Dermis microvascular lymphatic vessel endothelial cell (primary cell): ENCODE results near the gene HRH3. TPM values are rescaled to one million over a fixed set of nuclear protein-coding genes. Genes with fewer than 3 reads are reported as not detected.

ENCODE experiments used
- DNase-seq, 2 donors: peaks; one replicate each; pipeline versions ENCODE4 v3.0.0 to v3.0.0-alpha.2; 2010; ENCODE audit warnings: low read depth in 2 of 2
- total RNA-seq: library from RNA; depleted of rRNA; stranded (reverse); fragments of >200 nt; gene quantifications from 2 replicates; pipeline ENCODE4 v1.2.1, GENCODE V29; 2014

HRH3 gene
- total RNA-seq, 1 donor from 2014 or later = not detected

- DNase-seq = no peak
These were observed 38.3 kb downstream of the HRH3 start for GRCh38 chr20:62181808-62182207.

GRCh38 chr20:62179162-62179504 lies 40.9 kb downstream of the HRH3 start:
- no peak for DNase-seq

GRCh38 chr20:62178316-62179161 lies 41.5 kb downstream of the HRH3 start:
- no peak for DNase-seq

GRCh38 chr20:62177307-62177706 lies 42.8 kb downstream of the HRH3 start:
- no peak for DNase-seq

- no peak for DNase-seq
These were observed 43.2 kb downstream of the HRH3 start for GRCh38 chr20:62176866-62177265.

- DNase-seq = no peak
These were observed 44.4 kb downstream of the HRH3 start for GRCh38 chr20:62175711-62176110.

GRCh38 chr20:62174870-62175624 lies 45.0 kb downstream of the HRH3 start:
- DNase-seq = no peak

GRCh38 chr20:62174021-62174804 lies 45.9 kb downstream of the HRH3 start:
- DNase-seq = no peak

- no peak for DNase-seq
These were observed 47.4 kb downstream of the HRH3 start for GRCh38 chr20:62172666-62173065.

GRCh38 chr20:62171245-62171644 lies 48.8 kb downstream of the HRH3 start:
- DNase-seq = peak in 1 of 2 donors; percentile 60

- no peak for DNase-seq
These were observed 49.5 kb downstream of the HRH3 start for GRCh38 chr20:62170536-62170935.

GRCh38 chr20:62168890-62169435 lies 51.1 kb downstream of the HRH3 start:
- no peak for DNase-seq

- DNase-seq = no peak
These were observed 52.0 kb downstream of the HRH3 start for GRCh38 chr20:62168061-62168460.

- DNase-seq = no peak
These were observed 52.6 kb downstream of the HRH3 start for GRCh38 chr20:62167474-62167873.

GRCh38 chr20:62165762-62166399 lies 54.2 kb downstream of the HRH3 start:
- no peak for DNase-seq

Other genes starting within 250 kb of the HRH3 start
- 2.3 and 3.7 TPM in 2 replicates for gene TAF4, start 154.4 kb downstream of the HRH3 start, total RNA-seq
- gene LSM14B, start 97.8 kb downstream of the HRH3 start, total RNA-seq = 23.2 and 31.7 TPM in 2 replicates
- 315 and 337 TPM in 2 replicates for gene PSMA7, start 76.9 kb downstream of the HRH3 start, total RNA-seq
- 6.4 and 11.3 TPM in 2 replicates for gene SS18L1, start 76.5 kb downstream of the HRH3 start, total RNA-seq
- gene MTG2, start 37.2 kb downstream of the HRH3 start, total RNA-seq = 7.8 and 12.0 TPM in 2 replicates
- 22.1 and 28.8 TPM in 2 replicates for gene OSBPL2, start 18.2 kb upstream of the HRH3 start, total RNA-seq
- 94.1 and 105 TPM in 2 replicates for gene ADRM1, start 82.7 kb upstream of the HRH3 start, total RNA-seq
- gene LAMA5, start 147.0 kb upstream of the HRH3 start, total RNA-seq = 18.6 and 23.1 TPM in 2 replicates
- gene RPS21, start 166.8 kb upstream of the HRH3 start, total RNA-seq = 612 and 719 TPM in 2 replicates
- 0.77 and 1.5 TPM in 2 replicates for gene CABLES2, start 187.0 kb upstream of the HRH3 start, total RNA-seq
- gene RBBP8NL, start 207.3 kb upstream of the HRH3 start, total RNA-seq = not detected in 2 replicates